ENCODE measurements around the gene RNLS.
"Not testable (repeated sequence)": the region's sequence is repeated elsewhere in the genome, so short reads cannot be mapped to it uniquely, and the experiment has no call there.

The RNLS gene

GRCh38 chr10:88366772-88367171 lies 216.3 kb downstream of the RNLS start:
- no peaks in the 10 kb centered on the region for H4K20me1 ChIP-seq (ENCODE audit: low read depth, low read length)
- H3K4me3 ChIP-seq (ENCODE audit: insufficient read depth, low read length, poor library complexity, severe bottlenecking), result no peak overlapping the region

GRCh38 chr10:88361995-88362807 lies 220.9 kb downstream of the RNLS start:
- no peaks in the 10 kb centered on the region for H3F3A ChIP-seq (ENCODE audit: insufficient read depth)
- no peak overlapping the region for H3K27ac ChIP-seq (ENCODE audit: low read depth, low read length)
- no peak overlapping the region for H3K9ac ChIP-seq (ENCODE audit: low read length)
- no peaks in the 10 kb centered on the region for H4K20me1 ChIP-seq (ENCODE audit: low read depth, low read length)
- no peak overlapping the region for H2AFZ ChIP-seq (ENCODE audit: low read depth, low read length, severe bottlenecking)
- no peaks in the 10 kb centered on the region for H3K79me2 ChIP-seq (ENCODE audit: insufficient read depth, low read length)
- H3K27me3 ChIP-seq (ENCODE audit: low read length), result no peaks in the 10 kb centered on the region
- H3K4me2 ChIP-seq (ENCODE audit: low read depth, low read length, poor library complexity, severe bottlenecking), result no peak overlapping the region
- no peak overlapping the region for H3K4me3 ChIP-seq (ENCODE audit: insufficient read depth, low read length, poor library complexity, severe bottlenecking)
- H3K36me3 ChIP-seq (ENCODE audit: low read length), result no peaks in the 10 kb centered on the region
- TF ChIP-seq, protein P1, sequence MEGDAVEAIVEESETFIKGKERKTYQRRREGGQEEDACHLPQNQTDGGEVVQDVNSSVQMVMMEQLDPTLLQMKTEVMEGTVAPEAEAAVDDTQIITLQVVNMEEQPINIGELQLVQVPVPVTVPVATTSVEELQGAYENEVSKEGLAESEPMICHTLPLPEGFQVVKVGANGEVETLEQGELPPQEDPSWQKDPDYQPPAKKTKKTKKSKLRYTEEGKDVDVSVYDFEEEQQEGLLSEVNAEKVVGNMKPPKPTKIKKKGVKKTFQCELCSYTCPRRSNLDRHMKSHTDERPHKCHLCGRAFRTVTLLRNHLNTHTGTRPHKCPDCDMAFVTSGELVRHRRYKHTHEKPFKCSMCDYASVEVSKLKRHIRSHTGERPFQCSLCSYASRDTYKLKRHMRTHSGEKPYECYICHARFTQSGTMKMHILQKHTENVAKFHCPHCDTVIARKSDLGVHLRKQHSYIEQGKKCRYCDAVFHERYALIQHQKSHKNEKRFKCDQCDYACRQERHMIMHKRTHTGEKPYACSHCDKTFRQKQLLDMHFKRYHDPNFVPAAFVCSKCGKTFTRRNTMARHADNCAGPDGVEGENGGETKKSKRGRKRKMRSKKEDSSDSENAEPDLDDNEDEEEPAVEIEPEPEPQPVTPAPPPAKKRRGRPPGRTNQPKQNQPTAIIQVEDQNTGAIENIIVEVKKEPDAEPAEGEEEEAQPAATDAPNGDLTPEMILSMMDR (IDR thresholded peaks at IDR 0.05; ENCODE audit: insufficient read depth, low read length, poor library complexity, severe bottlenecking), result no peak
- no peak for TF ChIP-seq EZH2phosphoT487 (conservative IDR thresholded peaks at IDR 0.05; ENCODE audit: low read length)
- 0 out of 2 replicates have a peak, but pooled peaks cover 3% of the 10 kb centered on the region for H3K9me2 ChIP-seq (replicated peaks; ENCODE audit: insufficient read depth, low read length)
- H3K9me3 ChIP-seq (ENCODE audit: insufficient read depth, low read length), result no peaks in the 10 kb centered on the region

More at GRCh38 chr10:88366772-88367171, 216.3 kb downstream of the RNLS start:
- Histone ChIP-seq H3K27ac (ENCODE audit: low read depth, low read length) (no peak overlapping the region), H3K9me3 (ENCODE audit: insufficient read depth, low read length) (no peaks in the 10 kb centered on the region), H3K9me2 (replicated peaks; ENCODE audit: insufficient read depth, low read length) (no peaks in the 10 kb centered on the region), H2AFZ (ENCODE audit: low read depth, low read length, severe bottlenecking) (no peak overlapping the region), H3K79me2 (ENCODE audit: insufficient read depth, low read length) (no peaks in the 10 kb centered on the region), H3K36me3 (ENCODE audit: low read length) (no peaks in the 10 kb centered on the region), H3K4me2 (ENCODE audit: low read depth, low read length, poor library complexity, severe bottlenecking) (no peak overlapping the region), H3K9ac (ENCODE audit: low read length) (no peak overlapping the region), H3K27me3 (ENCODE audit: low read length) (no peaks in the 10 kb centered on the region), H3F3A (ENCODE audit: insufficient read depth) (no peaks in the 10 kb centered on the region)
- TF ChIP-seq, protein P1 (IDR thresholded peaks at IDR 0.05; ENCODE audit: insufficient read depth, low read length, poor library complexity, severe bottlenecking), result no peak
- no peak for TF ChIP-seq EZH2phosphoT487 (conservative IDR thresholded peaks at IDR 0.05; ENCODE audit: low read length)

- Histone ChIP-seq H3K27me3 (ENCODE audit: low read length) (no peaks in the 10 kb centered on the region), H3K79me2 (ENCODE audit: insufficient read depth, low read length) (no peaks in the 10 kb centered on the region), H3K9ac (ENCODE audit: low read length) (no peak overlapping the region), H3K4me2 (ENCODE audit: low read depth, low read length, poor library complexity, severe bottlenecking) (no peak overlapping the region), H3K9me3 (ENCODE audit: insufficient read depth, low read length) (no peaks in the 10 kb centered on the region), H3K36me3 (ENCODE audit: low read length) (no peaks in the 10 kb centered on the region), H3F3A (ENCODE audit: insufficient read depth) (no peaks in the 10 kb centered on the region), H4K20me1 (ENCODE audit: low read depth, low read length) (no peaks in the 10 kb centered on the region), H3K4me3 (ENCODE audit: insufficient read depth, low read length, poor library complexity, severe bottlenecking) (no peak overlapping the region), H3K9me2 (replicated peaks; ENCODE audit: insufficient read depth, low read length) (0 out of 2 replicates have a peak, but pooled peaks cover 3% of the 10 kb centered on the region), H2AFZ (ENCODE audit: low read depth, low read length, severe bottlenecking) (no peak overlapping the region), H3K27ac (ENCODE audit: low read depth, low read length) (no peak overlapping the region)
- no peak for TF ChIP-seq EZH2phosphoT487 (conservative IDR thresholded peaks at IDR 0.05; ENCODE audit: low read length)
- TF ChIP-seq, protein P1 (IDR thresholded peaks at IDR 0.05; ENCODE audit: insufficient read depth, low read length, poor library complexity, severe bottlenecking), result no peak
Observed at GRCh38 chr10:88361494-88361893, 221.6 kb downstream of the RNLS start.

DNA sequence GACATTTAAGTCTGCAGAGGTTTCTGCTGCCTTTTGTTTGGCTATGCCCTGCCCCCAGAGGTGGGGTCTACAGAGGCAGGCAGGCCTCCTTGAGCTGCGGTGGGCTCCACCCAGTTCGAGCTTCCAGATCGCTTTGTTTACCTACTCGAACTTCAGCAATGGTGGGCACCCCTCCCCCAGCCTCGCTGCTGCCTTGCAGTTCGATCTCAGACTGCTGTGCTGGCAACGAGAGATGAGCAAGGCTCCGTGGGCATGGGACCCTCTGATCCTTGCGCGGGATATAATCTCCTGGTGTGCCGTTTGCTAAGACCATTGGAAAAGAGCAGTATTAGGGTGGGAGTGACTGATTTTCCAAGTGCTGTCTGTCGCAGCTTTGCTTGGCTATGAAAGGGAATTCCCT lies 227.4 kb downstream of the RNLS start:
- not testable (repeated sequence) for H2AFZ ChIP-seq (ENCODE audit: low read depth, low read length, severe bottlenecking); H3K9me3 ChIP-seq (ENCODE audit: insufficient read depth, low read length); H3F3A ChIP-seq (ENCODE audit: insufficient read depth); H3K79me2 ChIP-seq (ENCODE audit: insufficient read depth, low read length); H3K4me3 ChIP-seq (ENCODE audit: insufficient read depth, low read length, poor library complexity, severe bottlenecking); H4K20me1 ChIP-seq (ENCODE audit: low read depth, low read length); H3K9ac ChIP-seq (ENCODE audit: low read length); H3K36me3 ChIP-seq (ENCODE audit: low read length); H3K9me2 ChIP-seq (replicated peaks; ENCODE audit: insufficient read depth, low read length); H3K4me2 ChIP-seq (ENCODE audit: low read depth, low read length, poor library complexity, severe bottlenecking); H3K27me3 ChIP-seq (ENCODE audit: low read length); H3K27ac ChIP-seq (ENCODE audit: low read depth, low read length)
